EH (cell line): ENCODE data around the gene CC2D2A.

Experiments used
- DNase-seq: peaks from one replicate; pipeline ENCODE4 v3.0.0-alpha.2; 2015; ENCODE audit warnings: low read depth

CC2D2A gene

DNA sequence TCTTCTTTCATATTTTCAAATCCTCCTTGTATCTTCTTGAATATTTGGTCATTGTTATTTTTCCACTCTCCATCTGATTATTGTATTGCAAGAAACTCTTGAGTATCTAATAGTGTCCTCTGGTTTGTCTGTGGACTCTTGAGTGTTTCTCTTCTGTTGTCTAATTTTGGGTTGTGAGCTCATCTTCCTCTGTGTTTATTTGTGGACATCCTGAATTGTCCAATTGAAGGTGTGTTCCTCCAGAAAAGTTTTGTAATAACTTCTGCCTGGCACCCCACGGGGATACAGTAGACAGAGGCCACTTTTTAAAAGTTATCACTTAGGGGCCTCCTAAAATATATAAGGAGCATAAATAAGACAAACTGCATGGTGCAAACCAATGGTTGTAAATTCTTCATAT, 3.1 kb upstream of the CC2D2A start:
- DNase-seq = no peak

DNA sequence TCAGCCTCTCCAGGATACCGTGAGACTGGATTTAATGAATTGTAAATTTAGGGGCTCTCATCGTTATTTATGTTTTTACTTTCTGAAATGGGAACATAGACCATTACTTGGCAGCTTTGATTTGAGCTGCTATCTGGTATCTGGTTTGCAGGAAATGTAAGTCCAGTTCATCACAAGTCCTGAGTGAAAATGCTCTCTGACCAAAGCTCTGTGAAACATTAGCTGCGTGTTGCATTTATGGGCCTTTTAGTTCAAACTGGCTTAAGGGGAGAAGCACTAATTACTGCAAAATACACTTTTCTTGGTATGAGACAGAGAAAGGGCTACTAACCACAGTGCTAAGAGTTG, 420 bp downstream of the CC2D2A start:
- no peak for DNase-seq

DNA sequence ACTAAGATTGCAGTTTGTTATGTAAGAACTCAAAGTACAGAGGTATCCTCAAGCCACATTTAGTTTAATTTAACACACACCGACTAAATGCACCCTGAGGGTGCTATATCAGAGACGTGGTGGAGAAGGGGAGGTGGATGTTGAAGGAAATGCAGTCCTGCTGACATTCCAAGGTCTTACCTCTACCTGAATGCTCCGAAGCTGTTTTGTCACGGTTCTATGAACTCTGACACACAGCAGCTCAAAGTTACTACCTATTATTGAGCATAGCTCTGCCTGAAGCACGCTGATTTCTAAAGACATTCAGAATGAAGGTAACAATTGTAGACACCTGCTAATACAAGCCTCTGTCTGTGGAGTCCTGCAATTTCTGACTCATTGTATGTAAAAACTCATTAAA, 6.7 kb downstream of the CC2D2A start:
- DNase-seq = no peak

DNA sequence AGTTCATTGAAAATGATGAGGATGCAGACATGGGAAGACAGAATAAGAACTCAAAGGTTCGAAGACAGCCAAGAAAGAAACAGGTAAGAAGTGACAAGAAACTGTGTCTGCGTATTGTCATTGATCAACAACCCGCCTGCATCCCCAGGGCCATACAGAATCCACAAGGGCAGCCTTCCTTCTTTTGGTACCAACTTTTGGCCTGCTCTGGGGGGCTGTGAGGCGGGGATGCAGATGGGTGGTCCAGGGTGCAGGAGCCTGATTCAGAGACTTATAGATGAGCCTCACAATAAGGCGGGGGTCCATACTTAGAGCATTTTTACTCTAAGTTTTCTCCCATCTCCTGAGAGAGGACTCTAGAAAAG, 9.0 kb downstream of the CC2D2A start:
- DNase-seq = no peak

DNA sequence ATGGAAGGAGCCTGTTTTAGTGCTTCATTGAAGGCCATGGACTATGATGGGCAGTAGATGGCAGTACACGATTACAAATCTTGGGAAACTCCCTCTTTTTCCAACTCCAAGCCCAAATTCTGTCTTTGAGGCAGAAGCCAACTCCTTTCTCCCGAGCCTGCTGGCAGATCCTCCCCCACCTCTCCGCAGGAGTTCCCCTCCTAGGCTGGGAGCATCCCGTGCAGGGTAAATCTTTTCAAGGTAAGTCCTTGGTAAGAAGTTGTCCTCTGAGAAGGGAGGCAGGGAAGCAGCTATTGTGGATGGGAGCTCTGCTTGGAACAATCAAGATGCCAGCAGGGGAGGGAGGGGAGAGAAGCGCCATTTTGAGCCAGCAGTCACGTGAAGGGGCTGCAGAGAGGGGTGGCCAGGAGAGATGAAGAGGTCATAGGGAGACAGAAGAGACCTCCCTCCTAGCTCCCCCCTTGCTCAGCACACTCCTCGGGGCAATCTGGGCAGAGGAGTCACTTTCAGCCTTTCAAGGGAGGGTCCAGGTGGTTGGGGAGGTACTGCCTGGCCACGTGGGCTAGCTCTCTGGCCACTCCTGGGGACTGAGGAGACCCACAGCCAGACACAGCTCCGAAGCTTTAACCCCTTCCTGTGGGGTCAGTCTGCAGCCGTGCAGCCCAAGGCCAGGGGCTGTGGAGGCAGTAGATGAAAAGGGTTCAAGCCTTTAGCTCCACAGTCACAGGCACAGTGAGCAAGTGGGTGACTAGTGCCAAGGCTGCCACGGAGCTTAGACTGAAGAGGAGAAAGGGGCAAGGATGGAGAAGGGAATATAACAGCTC, 9.6 kb downstream of the CC2D2A start:
- DNase-seq = peak; percentile 88

DNA sequence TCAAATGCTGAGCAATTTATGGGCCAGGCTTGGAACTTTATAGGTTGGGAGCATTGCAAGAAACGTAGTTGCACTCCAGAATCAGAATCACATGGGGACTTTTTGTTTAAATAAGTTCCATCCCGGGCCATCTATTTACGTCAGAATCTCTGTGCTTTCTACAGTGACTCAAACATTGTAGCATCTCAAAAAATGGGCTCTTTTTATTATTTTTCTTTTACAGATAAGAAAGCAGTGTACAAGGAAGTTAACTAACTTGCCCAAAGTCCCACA, 10.2 kb downstream of the CC2D2A start:
- DNase-seq = peak; percentile 78

DNA sequence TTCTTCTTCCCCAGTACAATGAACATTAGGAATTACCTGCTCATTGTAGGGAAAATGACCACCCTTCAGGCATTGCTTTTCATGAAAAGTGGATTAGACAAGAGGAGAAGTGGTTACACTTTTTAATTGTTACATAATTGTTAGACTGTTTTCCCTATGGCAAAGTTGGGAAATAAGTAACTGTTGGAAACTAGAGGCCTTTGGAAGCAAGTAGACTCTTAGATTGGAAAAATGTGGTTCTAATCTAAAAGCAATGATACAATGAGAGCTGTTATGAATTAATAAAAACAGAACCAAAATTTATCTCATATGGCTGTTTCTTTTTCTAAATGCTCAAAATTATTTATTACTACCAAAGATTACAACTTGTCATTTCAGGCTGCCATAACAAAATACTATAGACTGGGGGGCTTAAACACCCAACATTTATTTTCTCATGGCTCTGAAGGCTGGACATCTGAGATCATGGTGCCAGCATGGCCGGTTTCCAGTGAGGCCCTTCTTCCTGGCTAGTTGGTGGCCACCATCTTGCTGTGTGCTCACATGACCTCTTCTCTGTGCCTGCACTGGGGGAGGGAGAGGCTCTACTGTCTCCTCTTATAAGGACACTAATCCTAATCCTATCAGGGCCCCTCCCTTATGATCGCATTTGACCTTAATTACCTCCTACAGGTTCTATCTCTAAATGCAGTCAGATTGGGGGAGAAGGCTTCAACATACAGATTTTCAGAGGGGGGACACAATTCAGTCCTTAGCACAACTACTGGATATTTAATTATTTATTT, 12.5 kb downstream of the CC2D2A start:
- DNase-seq = no peak

DNA sequence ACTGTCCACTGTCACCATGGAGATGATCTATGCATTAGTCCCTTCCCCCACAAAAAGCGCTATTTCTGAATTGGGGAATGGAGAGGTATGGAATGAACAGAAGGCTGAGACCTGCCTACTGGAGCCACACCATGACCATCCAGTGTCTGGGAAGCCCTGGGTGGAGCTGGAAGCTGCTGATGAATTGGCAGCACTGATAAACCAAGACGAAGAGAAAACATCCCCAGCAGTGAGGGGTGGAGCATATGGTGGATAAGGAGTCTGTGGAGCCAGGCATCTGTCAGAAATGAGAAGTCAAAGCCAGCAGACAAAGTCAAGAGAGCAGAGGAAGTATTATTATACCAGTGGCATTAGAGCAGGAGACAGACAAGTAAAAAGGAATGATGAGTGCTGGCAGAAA, 13.2 kb downstream of the CC2D2A start:
- peak; percentile 30 for DNase-seq

DNA sequence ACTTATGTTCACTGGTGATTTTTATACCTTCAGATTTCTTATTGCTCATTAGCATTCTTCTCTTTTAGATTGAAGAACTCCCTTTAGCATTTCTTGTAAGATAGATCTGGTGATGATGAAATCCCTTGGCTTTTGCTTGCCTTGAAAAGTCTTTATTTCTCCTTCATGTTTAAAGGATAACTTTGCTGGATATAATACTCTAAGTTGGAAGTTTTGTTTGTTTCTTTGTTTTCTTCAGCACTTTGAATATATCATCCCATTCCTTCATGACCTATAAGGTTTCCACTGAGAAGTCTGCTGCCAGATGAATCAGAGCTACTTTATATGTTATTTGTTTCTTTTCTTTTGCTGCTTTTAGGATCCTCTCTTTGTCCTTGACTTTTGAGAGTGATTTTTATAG, 18.5 kb downstream of the CC2D2A start:
- no peak for DNase-seq

DNA sequence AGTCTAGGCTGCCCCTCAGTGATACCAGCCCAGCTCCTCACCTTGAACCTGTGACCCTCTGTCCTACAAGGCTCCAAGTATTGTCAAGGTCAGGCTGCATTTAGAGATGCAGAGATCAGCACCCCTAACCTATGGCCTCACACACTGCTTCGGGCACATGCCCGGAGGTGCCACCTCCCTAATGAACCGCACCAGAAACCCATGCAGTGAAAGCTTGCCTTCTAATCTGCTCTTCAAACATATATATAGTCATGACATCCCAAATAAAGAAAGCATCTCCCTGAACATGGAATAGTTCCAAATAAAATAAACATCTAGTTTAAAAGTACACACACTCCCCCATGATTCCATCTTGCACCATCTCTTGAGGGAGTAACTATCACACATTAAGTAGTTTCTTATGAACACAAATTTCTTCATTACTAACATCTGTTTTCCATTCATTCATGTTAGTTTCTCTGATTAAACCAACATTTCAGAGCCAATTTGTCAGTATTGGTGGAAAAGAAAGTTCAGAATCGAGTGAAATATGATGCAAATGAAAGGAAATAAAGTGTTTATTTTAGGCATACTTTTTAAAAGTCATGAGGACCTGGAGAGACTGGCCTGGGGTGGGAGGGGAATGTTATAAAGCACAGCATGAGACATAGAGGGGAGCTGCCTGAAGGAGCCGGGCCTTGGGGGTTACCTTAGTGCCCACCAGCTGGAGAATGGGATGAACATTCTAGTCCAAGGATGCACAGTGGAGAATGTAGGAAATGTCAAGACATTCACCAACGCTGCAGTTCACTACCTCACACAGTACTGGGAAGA, 19.2 kb downstream of the CC2D2A start:
- DNase-seq = peak; percentile 92

DNA sequence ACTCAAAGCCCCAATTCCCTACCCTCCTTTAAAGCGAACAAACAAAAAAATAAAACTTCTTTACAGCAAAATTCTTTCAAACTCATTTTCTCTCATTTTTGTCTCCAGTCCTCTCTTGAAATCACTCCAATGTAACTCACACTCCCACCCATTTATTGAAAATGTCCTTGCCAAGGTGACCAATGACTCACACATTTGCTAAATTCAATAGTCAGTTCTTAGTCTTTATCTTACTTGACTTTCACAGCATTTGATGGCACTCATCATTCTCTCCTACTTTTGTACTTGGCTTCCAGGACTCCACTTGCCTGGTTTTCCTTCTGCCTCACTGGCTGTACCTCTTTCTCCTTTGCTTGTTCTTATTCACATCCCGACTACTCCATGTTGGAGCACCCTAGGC, 19.9 kb downstream of the CC2D2A start:
- no peak for DNase-seq

DNA sequence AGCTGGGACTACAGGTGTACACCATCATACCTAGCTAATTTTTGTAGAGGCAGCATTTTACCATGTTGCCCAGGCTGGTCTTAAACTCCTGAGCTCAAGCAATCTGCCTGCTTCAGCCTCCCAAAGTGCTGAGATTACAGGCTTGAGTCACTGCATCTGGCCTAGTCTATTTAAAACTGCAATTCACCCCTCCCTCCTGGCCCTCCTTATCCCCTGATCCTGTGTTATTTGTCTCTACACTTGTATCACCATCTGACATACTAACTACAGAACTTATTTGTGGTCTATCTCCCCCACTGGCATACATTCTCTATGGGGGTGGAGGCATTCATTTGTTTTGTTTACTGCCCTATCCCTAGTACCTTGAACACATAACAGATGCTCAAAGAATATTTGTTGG, 23.7 kb downstream of the CC2D2A start:
- no peak for DNase-seq

DNA sequence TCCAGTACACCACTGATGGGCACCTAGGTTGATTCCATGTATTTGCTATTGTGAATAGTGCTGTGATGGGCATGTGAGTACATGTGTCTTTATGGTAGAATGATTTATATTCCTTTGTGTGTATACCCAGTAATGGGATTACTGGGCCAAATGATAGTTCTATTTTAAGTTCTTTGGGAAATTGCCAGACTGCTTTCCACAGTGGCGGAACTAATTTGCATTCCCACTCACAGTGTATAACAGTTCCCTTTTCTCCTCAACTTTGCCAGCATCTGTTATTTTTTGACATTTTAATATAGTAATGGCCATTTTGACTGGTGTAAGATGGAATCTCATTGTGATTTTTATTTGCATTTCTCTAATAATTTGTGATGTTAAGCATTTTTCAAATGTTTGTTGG, 25.9 kb downstream of the CC2D2A start:
- DNase-seq = peak; percentile 67

DNA sequence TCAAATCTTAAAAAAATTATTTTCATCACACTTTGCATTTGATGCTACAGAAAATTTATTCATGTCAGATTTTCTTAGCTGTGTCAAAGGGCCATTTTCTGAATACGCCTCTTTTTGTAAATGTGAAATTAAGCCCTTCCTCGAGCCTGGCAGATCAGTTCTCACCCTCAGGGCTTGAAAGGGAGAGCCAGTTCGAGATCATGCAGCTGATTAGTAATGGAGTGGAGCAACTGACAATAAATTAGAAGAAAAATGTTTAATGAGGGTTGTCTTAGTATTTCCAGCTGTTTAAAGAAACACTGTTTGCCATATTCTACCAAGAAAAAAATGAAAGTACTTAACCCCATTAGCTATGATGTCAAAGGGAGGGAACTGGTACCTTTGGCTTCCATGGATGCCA, 28.7 kb downstream of the CC2D2A start:
- peak; percentile 47 for DNase-seq

DNA sequence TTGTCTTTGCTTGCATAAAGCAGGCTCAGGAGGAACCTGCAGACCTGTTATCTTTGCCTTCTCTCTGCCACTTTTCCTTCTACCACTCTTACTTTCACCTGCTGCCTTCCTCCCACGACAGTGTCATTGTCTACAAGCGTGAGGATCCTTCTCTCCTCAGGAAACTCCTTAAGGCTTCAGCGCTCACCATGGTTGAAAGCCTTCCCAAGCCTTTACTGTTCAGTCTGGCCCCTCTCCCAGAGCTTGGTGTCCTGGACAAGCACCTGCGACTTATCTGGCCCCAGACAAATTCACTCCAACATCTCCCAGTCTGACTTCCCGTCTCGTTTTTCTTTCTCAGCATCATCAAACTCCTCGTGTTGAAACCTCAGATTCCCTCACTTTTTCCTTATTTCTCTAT, 31.0 kb downstream of the CC2D2A start:
- no peak for DNase-seq

DNA sequence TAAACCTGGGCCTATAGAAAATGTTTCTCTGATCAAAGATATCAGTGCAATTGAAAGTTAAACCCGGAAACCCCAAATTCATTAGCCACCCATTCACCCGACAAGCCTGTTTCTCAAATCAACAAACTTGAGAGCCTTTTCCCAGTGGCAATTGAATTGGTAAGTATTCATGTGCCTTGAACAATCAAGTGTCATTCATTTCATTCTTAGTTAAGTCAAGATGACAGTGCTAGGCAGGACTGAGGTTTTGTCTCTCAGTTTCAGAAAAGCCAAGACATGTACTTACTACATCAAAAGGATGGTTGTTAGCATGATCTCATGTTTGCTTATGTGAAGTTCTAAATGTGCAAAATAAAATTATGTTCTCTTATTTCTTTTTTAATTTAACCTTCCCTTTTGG, 32.3 kb downstream of the CC2D2A start:
- DNase-seq = no peak

DNA sequence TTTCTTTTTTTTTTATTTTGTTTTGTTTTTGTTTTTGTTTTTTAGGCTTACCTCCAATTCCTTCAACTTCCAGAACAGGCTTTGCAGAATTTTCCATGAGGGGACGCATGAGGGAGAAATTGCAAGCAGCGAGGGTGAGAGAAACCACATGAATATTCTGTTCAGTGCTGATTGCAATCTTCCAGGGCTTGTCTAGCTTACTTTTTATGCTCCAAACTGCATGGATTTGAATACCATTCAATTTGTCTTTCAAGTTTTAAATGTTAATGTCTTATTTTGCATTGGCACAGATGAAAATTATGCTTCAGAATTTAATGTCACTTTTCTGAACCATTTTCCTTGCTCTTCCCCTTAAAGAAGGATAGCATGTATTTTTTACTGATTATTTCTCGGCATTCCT, 32.7 kb downstream of the CC2D2A start:
- DNase-seq = no peak

DNA sequence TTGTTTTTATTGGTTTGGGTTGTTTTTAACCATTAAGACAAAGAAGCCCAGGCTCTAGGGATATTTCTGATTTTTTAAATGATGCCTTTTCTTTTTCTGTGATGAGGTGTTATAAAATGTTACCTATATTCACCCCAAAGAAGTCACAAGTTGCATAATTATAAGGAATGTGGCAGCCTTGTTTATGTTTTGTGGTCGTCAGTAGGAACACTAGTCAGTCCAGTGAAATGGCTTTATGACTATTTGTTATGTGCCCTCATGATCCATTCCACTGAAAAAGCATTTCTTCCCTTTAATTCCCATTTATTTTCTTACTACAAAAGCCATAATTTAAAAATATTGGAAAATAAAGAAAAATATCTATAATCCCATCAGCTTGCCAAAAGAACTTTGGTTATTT, 34.4 kb downstream of the CC2D2A start:
- DNase-seq = peak; percentile 22

DNA sequence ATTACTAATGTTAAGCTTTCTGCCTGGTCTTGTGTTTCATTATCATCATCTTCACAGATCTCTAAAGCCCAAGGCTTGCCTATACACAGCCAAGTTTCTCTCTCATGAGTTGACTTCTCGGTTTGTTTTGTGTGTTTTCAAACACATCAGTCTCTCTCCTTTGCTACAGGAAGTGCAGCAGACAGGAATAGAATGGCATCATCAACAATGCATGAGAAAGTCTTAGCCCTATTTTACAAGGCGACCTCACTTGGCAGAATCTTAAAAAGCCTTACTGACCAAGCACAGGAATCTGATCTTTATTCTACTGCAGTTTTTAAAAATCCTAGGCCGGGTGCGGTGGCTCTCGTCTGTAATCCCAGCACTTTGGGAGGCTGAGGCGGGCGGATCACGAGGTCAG, 36.8 kb downstream of the CC2D2A start:
- DNase-seq = peak; percentile 82

DNA sequence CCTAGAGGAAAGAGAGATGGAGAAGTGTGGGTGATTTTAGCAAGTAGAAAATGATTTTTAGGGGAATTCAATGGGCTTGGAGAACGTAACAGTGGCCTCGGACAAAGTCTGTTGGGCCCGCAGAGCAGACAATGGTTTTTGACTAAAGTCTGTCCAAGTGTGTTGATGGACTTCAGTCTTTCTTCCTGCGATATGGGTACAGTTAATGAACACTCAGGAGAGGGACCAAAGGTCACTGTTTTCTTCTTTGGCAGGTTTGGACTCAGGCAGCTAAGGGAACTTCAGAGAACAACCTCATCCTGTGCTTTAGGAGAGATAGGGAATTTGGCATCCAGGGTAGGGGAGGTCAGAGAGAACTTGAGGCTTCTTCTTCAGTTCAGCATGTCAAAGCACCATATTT, 38.0 kb downstream of the CC2D2A start:
- DNase-seq = no peak

DNA sequence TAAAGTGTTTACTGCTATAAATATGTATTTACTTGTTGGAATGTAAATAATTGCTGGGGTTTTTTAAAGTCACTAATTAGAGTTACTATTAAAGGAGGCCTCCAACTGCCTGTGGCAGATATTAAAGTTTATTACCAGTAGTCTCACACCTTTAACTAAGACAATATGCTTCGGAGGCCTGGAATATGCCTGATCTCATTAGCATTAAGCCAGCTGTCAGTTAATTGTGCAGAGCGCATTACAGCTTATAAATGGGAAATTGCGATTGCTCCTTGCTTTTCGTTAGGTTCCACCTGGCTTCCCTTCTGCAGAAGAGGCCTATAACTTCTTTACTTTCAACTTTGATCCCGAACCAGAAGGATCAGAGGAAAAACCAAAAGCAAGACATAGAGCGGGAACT, 41.3 kb downstream of the CC2D2A start:
- no peak for DNase-seq

DNA sequence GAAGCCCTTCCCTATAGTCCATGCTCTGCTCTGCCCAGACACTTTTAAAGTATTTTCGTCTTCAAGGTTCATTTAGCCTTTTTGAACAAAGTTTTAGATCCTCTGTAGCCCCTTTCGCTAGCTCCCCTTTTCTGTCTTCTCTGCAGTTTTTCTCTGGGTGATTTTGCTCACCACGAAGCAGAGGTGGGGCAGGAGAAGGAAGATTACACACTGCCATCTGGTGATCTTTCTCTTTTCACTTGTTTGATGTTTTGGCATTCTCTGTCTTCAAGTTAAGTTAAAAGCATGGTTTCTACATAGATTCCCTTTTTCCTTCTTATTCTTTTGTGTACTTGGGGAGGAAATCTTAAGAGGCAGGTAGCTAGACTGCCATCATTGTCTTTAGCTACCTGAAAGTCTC, 43.9 kb downstream of the CC2D2A start:
- no peak for DNase-seq

DNA sequence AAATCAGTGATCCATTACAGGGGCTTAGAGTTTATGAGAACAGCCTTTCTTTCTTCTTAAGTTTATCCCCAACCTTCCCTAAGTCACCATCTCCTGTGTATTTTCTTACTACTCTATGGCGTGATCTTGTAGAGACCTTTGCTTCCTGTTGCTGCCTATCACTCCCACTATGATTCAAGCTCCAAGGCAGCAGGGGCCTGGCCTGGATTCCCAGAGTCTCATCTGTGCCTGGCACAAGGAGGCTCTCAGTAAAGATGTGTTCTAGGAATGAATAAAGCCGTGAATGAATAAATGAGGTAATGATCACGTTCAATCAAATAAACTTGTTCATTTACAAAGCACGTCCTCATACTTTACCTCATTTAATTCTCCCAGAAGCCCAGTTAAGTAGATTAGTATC, 45.4 kb downstream of the CC2D2A start:
- DNase-seq = no peak
